Thyroid gland (tissue), 4 donors: ENCODE results near the gene CCDC80.

Source experiments
- POLR2A ChIP-seq, 2 donors: fragments of 450-650 bp; IDR thresholded peaks; one replicate each; pipeline ENCODE4 v1.6.1; 2017; ENCODE audit warnings: antibody characterized with exemption in 2 of 2, mild to moderate bottlenecking in 2 of 2, moderate library complexity in 1 of 2
- TF ChIP-seq, protein P1 (sequence below), 6 experiments: fragments of 200-600 bp in 3 of 6; fragments of 450-650 bp in 3 of 6; sonication (generic) in 3 of 6; IDR thresholded peaks; one replicate each; pipeline ENCODE4 v1.5.1; 2016 to 2019; ENCODE audit warnings: antibody characterized with exemption in 6 of 6, mild to moderate bottlenecking in 2 of 6, inconsistent platforms in 1 of 6, moderate library complexity in 1 of 6

GRCh38 chr3:112564940-112565305 is 76.0 kb downstream of the CCDC80 start:
- TF ChIP-seq, protein P1, sequence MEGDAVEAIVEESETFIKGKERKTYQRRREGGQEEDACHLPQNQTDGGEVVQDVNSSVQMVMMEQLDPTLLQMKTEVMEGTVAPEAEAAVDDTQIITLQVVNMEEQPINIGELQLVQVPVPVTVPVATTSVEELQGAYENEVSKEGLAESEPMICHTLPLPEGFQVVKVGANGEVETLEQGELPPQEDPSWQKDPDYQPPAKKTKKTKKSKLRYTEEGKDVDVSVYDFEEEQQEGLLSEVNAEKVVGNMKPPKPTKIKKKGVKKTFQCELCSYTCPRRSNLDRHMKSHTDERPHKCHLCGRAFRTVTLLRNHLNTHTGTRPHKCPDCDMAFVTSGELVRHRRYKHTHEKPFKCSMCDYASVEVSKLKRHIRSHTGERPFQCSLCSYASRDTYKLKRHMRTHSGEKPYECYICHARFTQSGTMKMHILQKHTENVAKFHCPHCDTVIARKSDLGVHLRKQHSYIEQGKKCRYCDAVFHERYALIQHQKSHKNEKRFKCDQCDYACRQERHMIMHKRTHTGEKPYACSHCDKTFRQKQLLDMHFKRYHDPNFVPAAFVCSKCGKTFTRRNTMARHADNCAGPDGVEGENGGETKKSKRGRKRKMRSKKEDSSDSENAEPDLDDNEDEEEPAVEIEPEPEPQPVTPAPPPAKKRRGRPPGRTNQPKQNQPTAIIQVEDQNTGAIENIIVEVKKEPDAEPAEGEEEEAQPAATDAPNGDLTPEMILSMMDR (IDR thresholded peaks at IDR 0.05) = no peak
- TF ChIP-seq POLR2A (IDR thresholded peaks at IDR 0.05) = no peak
